ENCODE data around the gene NOL12. TPM values are rescaled to one million over a fixed set of nuclear protein-coding genes. Genes with fewer than 3 reads are reported as not detected.

The NOL12 gene
- total RNA-seq, 1 experiment from 2014 or later = 44.3 TPM

- Histone ChIP-seq H3K9me2 (ENCODE audit: insufficient read depth) (no peaks in the 10 kb centered on the region), H3K79me2 (ENCODE audit: low read depth) (no peaks in the 10 kb centered on the region), H2AFZ (peak within 1 kb of the TSS; percentile 49; the same call in 1 of the 2 replicates), H3K4me3 (peak within 1 kb of the TSS; percentile 56), H3K36me3 (ENCODE audit: low read depth) (no peaks in the 10 kb centered on the region), H3K27ac (peak within 1 kb of the TSS; percentile 69), H4K20me1 (ENCODE audit: insufficient read depth) (no peaks in the 10 kb centered on the region), H3K9me3 (ENCODE audit: insufficient read depth, low read depth) (no peaks in the 10 kb centered on the region), H3F3A (ENCODE audit: insufficient read depth, low read depth) (peaks cover 43% of the 10 kb centered on the region), H3K4me1 (replicated peaks; ENCODE audit: insufficient read depth) (peaks cover 46% of the 10 kb centered on the region), H3K27me3 (ENCODE audit: insufficient read depth, low read depth) (no peaks in the 10 kb centered on the region), H3K4me2 (peak within 1 kb of the TSS; percentile 88)
- DNase-seq = peak; percentile 93 to 97
- TF ChIP-seq CTCF (conservative IDR thresholded peaks at IDR 0.05) (no peak), EZH2 (IDR thresholded peaks at IDR 0.05; ENCODE audit: low read depth) (no peak)
- intact Hi-C loops (cut with micrococcal nuclease; ENCODE audit: unreplicated experiment) = loop anchor here (10.0 kb wide), 1 partner anchor 130 kb away; no protein-coding TSS in a partner anchor
- ChIA-PET POLR2A (ENCODE audit: unreplicated experiment) (interaction anchor here (0.5 to 0.9 kb wide), 14 partner anchors 9 to 1534 kb away, joined by 3 to 51 read pairs (median 5); partner anchors contain the start of genes ANKRD54, EIF3L and GGA1), CTCF (interaction anchor here (0.6 to 1.5 kb wide), 4 partner anchors 32 to 177 kb away, joined by 3 to 17 read pairs (median 4); no protein-coding TSS in a partner anchor)
- no TSS peak for BruUV-seq (replicated peaks)
These were observed 10.9 kb upstream of the NOL12 start, which contains the start of gene LGALS1 for GRCh38 chr22:37674951-37675929. Gene LGALS1 (plus strand): TSS chr22:37675636. CDS start chr22:37675703, 67 bp downstream.

GRCh38 chr22:37675930-37676735 lies 10.0 kb upstream of the NOL12 start:
- Histone ChIP-seq H3K4me1 (replicated peaks; ENCODE audit: insufficient read depth) (peaks cover 48% of the 10 kb centered on the region), H3K79me2 (ENCODE audit: low read depth) (no peaks in the 10 kb centered on the region), H3K9me2 (ENCODE audit: insufficient read depth) (no peaks in the 10 kb centered on the region), H3K9me3 (ENCODE audit: insufficient read depth, low read depth) (no peaks in the 10 kb centered on the region), H3K4me3 (peak overlapping the region; percentile 56), H3K27me3 (ENCODE audit: insufficient read depth, low read depth) (no peaks in the 10 kb centered on the region), H4K20me1 (ENCODE audit: insufficient read depth) (no peaks in the 10 kb centered on the region), H3F3A (ENCODE audit: insufficient read depth, low read depth) (peaks cover 47% of the 10 kb centered on the region), H3K4me2 (peak overlapping the region; percentile 88), H3K27ac (peak overlapping the region; percentile 69), H3K36me3 (ENCODE audit: low read depth) (no peaks in the 10 kb centered on the region), H2AFZ (peak overlapping the region; percentile 49; the same call in 1 of the 2 replicates)
- TF ChIP-seq CTCF (conservative IDR thresholded peaks at IDR 0.05) (no peak), EZH2 (IDR thresholded peaks at IDR 0.05; ENCODE audit: low read depth) (no peak)
- BruUV-seq (replicated peaks) = TSS peak; percentile 58
- POLR2A ChIA-PET (ENCODE audit: unreplicated experiment) = interaction anchor here (0.6 to 1.0 kb wide), 5 partner anchors 10 to 77 kb away, joined by 3 to 24 read pairs (median 5); partner anchors contain the start of gene NOL12
- DNase-seq = peak; percentile 71 to 76
- CTCF ChIA-PET = interaction anchor here (0.6 to 1.5 kb wide), 3 partner anchors 33 to 176 kb away, joined by 3 to 17 read pairs (median 4); no protein-coding TSS in a partner anchor
- intact Hi-C loops (cut with micrococcal nuclease; ENCODE audit: unreplicated experiment) = loop anchor here (10.0 kb wide), 1 partner anchor 131 kb away; no protein-coding TSS in a partner anchor
